Prostate gland (tissue), 2 donors: ENCODE data around the gene GPR158. TPM values are rescaled to one million over a fixed set of nuclear protein-coding genes. Genes with fewer than 3 reads are reported as not detected.
"Not testable (repeated sequence)": the region's sequence is repeated elsewhere in the genome, so short reads cannot be mapped to it uniquely, and the experiment has no call there.

Experiments used
- DNase-seq: peaks from one replicate; pipeline ENCODE4 v3.0.0-alpha.2; 2019; ENCODE audit warnings: low spot score
- H3K27ac ChIP-seq, 2 donors: fragments of 200-600 bp; sonication (generic); 2 replicates each; pipeline ENCODE4 v1.5.1; 2017 to 2019
- H3K27me3 ChIP-seq: fragments of 200-600 bp; sonication (generic); replicated peaks from 2 replicates; pipeline ENCODE4 v1.5.1; 2019; ENCODE audit not compliant: insufficient read depth
- H3K36me3 ChIP-seq, 2 donors: fragments of 200-600 bp; sonication (generic); 1 replicate in 1 of 2; 2 replicates in 1 of 2; pipeline versions ENCODE4 v1.5.1 to v1.8.1; 2017 to 2019
- H3K4me1 ChIP-seq: fragments of 200-600 bp; sonication (generic); replicated peaks from 2 replicates; pipeline ENCODE4 v1.5.1; 2019
- H3K4me3 ChIP-seq, 2 donors: fragments of 200-600 bp; sonication (generic); 2 replicates each; pipeline ENCODE4 v1.5.1; 2017 to 2019
- H3K9me3 ChIP-seq: fragments of 200-600 bp; sonication (generic); 2 replicates; pipeline ENCODE4 v1.5.1; 2017
- POLR2A ChIP-seq: fragments of 450-650 bp; IDR thresholded peaks from one replicate; pipeline ENCODE4 v1.6.1; 2016; ENCODE audit warnings: antibody characterized with exemption, mild to moderate bottlenecking
- POLR2AphosphoS5 ChIP-seq: sonication (generic); formaldehyde crosslinking; IDR thresholded peaks from one replicate; pipeline ENCODE4 v1.6.1; 2017; ENCODE audit warnings: antibody characterized with exemption
- WGBS: methylation state at CpG from one replicate; pipeline ENCODE4 v1.1.5; 2018; 5-methylcytosine and 5-hydroxymethylcytosine counted together
- intact Hi-C: fragments of 100-400 bp; cut with DNase I; formaldehyde crosslinking; loops from one replicate; pipeline ENCODE4 v1.14.2; 2022
- total RNA-seq, 2 donors: library from RNA; depleted of rRNA; stranded (reverse); fragments of >200 nt; gene quantifications; one replicate each; pipeline ENCODE4 v1.1.0, GENCODE V29; 2016
- TF ChIP-seq, protein P1 (sequence below), 4 experiments: fragments of 200-600 bp in 2 of 4; fragments of 450-650 bp in 2 of 4; sonication (generic) in 2 of 4; IDR thresholded peaks; 1 replicate in 3 of 4; 2 replicates in 1 of 4; pipeline ENCODE4 v1.5.1; 2016 to 2019; ENCODE audit warnings: antibody characterized with exemption in 4 of 4, mild to moderate bottlenecking in 2 of 4, moderate library complexity in 2 of 4

GPR158 gene
- total RNA-seq, 2 donors from 2014 or later = 0.36 to 1.5 TPM

DNA sequence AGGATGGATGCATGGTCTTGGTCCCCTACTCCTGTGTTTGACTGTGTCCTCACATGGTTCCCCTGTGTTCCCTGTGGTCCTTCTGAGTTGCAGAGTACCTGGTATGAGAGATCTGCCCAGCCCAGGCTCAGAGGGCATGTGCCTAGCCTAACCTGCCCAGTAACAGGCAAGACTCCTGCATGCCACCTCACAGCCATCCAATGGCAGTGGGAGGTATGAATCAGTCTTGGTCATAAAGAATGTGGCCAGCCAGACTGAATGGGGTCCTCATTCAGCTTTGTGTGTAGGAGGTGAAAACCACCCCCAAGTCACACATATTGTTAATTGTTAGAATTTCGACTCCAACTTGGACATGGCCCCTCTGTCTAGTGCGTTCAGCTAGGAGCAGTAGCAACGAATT is 17.2 kb upstream of the GPR158 start:
- intact Hi-C loops = no loop called here
- DNase-seq = no peak
- Histone ChIP-seq H3K27ac (no peak overlapping the region), H3K4me3 (no peak overlapping the region), H3K9me3 (no peaks in the 10 kb centered on the region), H3K27me3 (no peaks in the 10 kb centered on the region), H3K4me1 (no peaks in the 10 kb centered on the region), H3K36me3 (no peaks in the 10 kb centered on the region)
- WGBS = 70% methylated on average over 3 of the region's 3 CpGs
- TF ChIP-seq POLR2AphosphoS5 (no peak), POLR2A (no peak)
- TF ChIP-seq, protein P1, sequence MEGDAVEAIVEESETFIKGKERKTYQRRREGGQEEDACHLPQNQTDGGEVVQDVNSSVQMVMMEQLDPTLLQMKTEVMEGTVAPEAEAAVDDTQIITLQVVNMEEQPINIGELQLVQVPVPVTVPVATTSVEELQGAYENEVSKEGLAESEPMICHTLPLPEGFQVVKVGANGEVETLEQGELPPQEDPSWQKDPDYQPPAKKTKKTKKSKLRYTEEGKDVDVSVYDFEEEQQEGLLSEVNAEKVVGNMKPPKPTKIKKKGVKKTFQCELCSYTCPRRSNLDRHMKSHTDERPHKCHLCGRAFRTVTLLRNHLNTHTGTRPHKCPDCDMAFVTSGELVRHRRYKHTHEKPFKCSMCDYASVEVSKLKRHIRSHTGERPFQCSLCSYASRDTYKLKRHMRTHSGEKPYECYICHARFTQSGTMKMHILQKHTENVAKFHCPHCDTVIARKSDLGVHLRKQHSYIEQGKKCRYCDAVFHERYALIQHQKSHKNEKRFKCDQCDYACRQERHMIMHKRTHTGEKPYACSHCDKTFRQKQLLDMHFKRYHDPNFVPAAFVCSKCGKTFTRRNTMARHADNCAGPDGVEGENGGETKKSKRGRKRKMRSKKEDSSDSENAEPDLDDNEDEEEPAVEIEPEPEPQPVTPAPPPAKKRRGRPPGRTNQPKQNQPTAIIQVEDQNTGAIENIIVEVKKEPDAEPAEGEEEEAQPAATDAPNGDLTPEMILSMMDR (IDR thresholded peaks at IDR 0.05) = no peak

DNA sequence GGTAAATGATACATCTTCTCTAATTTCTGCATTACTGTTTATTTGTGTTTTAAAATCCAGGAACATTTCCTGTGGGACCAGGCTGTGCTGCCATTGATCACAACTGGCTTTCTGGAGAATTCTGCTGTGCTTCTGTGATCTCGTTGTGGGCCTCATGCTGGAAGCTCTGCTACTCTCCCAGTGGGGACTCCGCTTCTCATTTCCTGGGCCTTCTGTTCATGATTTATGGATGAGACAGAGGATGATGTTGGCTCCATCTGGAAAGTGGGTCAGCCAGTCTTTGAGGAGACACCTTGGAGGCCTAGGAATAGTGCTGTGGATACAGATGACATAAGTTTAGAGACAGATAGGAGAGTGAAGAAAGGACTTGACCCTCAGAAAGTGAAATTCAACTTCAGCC is 15.2 kb upstream of the GPR158 start:
- DNase-seq = no peak
- TF ChIP-seq, protein P1 (IDR thresholded peaks at IDR 0.05) = no peak
- no peak for TF ChIP-seq POLR2AphosphoS5
- TF ChIP-seq POLR2A = no peak
- intact Hi-C loops = no loop called here
- Histone ChIP-seq H3K27ac (no peak overlapping the region), H3K36me3 (no peaks in the 10 kb centered on the region), H3K4me3 (no peak overlapping the region), H3K4me1 (no peaks in the 10 kb centered on the region), H3K27me3 (no peaks in the 10 kb centered on the region), H3K9me3 (no peaks in the 10 kb centered on the region)
- 87% methylated on average over 2 of the region's 2 CpGs for WGBS

DNA sequence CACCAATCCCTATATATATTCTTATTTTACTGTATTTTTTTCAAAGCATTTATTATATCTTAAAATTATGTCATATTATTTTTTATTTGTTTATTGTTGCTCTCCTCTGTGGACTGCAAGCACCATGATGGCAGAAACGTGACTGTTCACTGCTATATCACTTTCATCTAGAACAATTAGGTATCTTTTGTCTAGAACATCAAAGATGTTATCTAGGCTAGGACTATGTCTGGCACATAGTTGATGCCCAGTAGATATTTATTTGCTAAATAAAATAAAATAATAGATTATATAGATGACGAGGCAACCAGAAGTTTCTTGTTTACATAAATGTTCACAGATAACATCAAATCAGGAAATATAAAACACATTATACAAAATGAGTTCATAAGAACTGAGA is 12.4 kb upstream of the GPR158 start:
- H3K4me3 ChIP-seq = no peak overlapping the region
- no peaks in the 10 kb centered on the region for H3K4me1 ChIP-seq
- H3K9me3 ChIP-seq = no peaks in the 10 kb centered on the region
- H3K27me3 ChIP-seq = no peaks in the 10 kb centered on the region
- no peaks in the 10 kb centered on the region for H3K36me3 ChIP-seq
- no peak for DNase-seq
- H3K27ac ChIP-seq = no peak overlapping the region
- 28% methylated on average over 2 of the region's 2 CpGs for WGBS
- TF ChIP-seq, protein P1 (IDR thresholded peaks at IDR 0.05) = no peak
- TF ChIP-seq POLR2AphosphoS5 (no peak), POLR2A (no peak)
- intact Hi-C loops = no loop called here

DNA sequence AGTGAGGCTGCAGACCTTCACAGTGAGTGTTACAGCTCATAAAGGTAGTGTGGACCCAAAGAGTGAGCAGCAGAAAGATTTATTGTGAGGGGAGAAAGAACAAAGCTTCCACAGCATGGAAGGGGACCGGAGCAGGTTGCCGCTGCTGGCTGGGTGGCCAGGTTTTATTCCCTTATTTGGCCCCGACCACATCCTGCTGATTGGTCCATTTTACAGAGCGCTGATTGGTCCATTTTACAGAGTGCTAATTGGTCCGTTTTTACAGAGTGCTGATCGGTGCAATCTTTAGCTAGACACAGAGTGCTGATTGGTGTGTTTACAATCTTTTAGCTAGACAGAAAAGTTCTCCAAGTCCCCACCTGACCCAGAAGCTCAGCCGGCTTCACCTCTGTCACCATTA is 11.3 kb upstream of the GPR158 start:
- H3K4me1 ChIP-seq, H3K4me3 ChIP-seq, H3K27me3 ChIP-seq, DNase-seq, intact Hi-C loops, H3K27ac ChIP-seq, H3K36me3 ChIP-seq, H3K9me3 ChIP-seq: not testable (repeated sequence)
- 93% methylated on average over 7 of the region's 7 CpGs for WGBS

DNA sequence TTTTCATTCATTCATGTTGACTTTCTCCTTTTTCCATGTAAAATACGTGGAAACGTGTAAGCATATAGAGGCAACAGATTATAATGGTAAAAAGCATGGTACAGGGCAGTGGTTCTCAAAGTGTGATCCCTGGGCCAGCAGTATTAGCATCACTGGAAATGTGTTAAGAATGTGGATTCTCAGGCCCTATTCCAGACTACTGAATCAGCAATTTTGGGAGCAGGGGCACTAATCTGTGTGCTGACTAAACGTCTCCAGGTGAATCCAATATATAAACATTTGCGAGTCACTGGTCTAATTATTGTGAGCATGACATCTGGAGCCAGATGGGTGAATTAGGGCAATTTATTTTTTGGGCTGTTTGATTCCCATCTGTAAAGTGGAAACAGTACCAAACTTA is 5.1 kb upstream of the GPR158 start:
- no peaks in the 10 kb centered on the region for H3K9me3 ChIP-seq
- no peak overlapping the region for H3K27ac ChIP-seq
- intact Hi-C loops = no loop called here
- no peaks in the 10 kb centered on the region for H3K36me3 ChIP-seq
- no peaks in the 10 kb centered on the region for H3K4me1 ChIP-seq
- TF ChIP-seq, protein P1 (IDR thresholded peaks at IDR 0.05) = no peak
- TF ChIP-seq POLR2A (no peak), POLR2AphosphoS5 (no peak)
- H3K4me3 ChIP-seq = no peak overlapping the region
- DNase-seq = no peak
- no peaks in the 10 kb centered on the region for H3K27me3 ChIP-seq
- WGBS = 73% methylated on average over 4 of the region's 4 CpGs
